GM23338 (cell line): ENCODE measurements around the gene JTB.

Experiments
- CREB1 ChIP-seq: fragments of 250-450 bp; sonication (Bioruptor Pico); IDR thresholded peaks from 2 replicates; pipeline ENCODE4 v1.5.0; 2020; ENCODE audit warnings: low read depth, mild to moderate bottlenecking, moderate library complexity
- EZH2 ChIP-seq: fragments of 200-600 bp; sonication (generic); IDR thresholded peaks from one replicate; pipeline ENCODE4 v1.8.0; 2017; ENCODE audit warnings: antibody characterized with exemption, mild to moderate bottlenecking, low read depth; ENCODE audit not compliant: unreplicated experiment
- EZH2phosphoT487 ChIP-seq: fragments of 200-600 bp; sonication (generic); IDR thresholded peaks from one replicate; pipeline ENCODE4 v1.8.1; 2018; ENCODE audit warnings: antibody characterized with exemption; ENCODE audit not compliant: unreplicated experiment
- JUNB ChIP-seq: IDR thresholded peaks from one replicate; pipeline ENCODE4 v1.6.1; 2016; ENCODE audit warnings: antibody characterized with exemption; ENCODE audit not compliant: unreplicated experiment
- POLR2AphosphoS5 ChIP-seq: IDR thresholded peaks from 2 replicates; pipeline ENCODE4 v1.6.1; 2016; ENCODE audit warnings: antibody characterized with exemption, low read depth
- TF ChIP-seq, protein P1 (sequence below), 2 experiments: fragments of 200-600 bp in 1 of 2; sonication (generic) in 1 of 2; conservative IDR thresholded peaks; 2 replicates each; pipeline versions ENCODE4 v1.5.1 to v1.6.1; 2016 to 2017; ENCODE audit warnings: antibody characterized with exemption in 2 of 2, low read depth in 2 of 2, mild to moderate bottlenecking in 2 of 2, moderate library complexity in 1 of 2
- TF ChIP-seq, protein P2 (sequence below): fragments of 250-450 bp; sonication (Bioruptor Pico); IDR thresholded peaks from 2 replicates; pipeline ENCODE4 v1.5.0; 2020; ENCODE audit warnings: mild to moderate bottlenecking, moderate library complexity
- TF ChIP-seq, protein P3 (sequence below): IDR thresholded peaks from one replicate; pipeline ENCODE4 v1.6.1; 2018; ENCODE audit warnings: antibody characterized with exemption; ENCODE audit not compliant: unreplicated experiment
- TF ChIP-seq, protein P4 (sequence below): IDR thresholded peaks from 2 replicates; pipeline ENCODE4 v1.6.1; 2016; ENCODE audit warnings: antibody characterized with exemption

DNA sequence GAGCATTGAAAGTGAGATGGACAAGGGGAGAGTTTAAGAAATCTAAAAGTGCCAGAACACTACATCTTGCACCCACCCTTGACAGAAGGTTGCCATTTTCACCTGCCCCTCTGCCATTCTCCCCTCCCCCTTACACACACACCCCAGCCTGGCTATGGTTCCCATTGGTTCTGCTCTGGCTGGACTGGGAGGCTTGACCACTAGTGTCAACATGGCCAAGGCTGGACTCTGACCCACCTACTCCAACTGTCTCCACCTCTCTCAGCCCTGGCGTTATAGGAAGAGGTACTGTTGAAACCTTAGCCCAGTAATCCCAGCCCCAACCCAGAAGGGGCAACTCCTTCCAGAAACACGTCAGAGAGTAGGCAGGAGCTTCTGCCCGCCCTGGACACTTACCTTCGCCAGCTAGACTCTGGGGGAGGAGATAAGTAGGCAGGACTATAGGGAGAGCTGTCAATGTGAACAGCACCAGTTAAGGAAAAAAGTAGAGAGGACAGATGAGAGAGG, 23.6 kb downstream of the JTB start:
- TF ChIP-seq POLR2AphosphoS5, result no peak
- TF ChIP-seq, protein P1, sequence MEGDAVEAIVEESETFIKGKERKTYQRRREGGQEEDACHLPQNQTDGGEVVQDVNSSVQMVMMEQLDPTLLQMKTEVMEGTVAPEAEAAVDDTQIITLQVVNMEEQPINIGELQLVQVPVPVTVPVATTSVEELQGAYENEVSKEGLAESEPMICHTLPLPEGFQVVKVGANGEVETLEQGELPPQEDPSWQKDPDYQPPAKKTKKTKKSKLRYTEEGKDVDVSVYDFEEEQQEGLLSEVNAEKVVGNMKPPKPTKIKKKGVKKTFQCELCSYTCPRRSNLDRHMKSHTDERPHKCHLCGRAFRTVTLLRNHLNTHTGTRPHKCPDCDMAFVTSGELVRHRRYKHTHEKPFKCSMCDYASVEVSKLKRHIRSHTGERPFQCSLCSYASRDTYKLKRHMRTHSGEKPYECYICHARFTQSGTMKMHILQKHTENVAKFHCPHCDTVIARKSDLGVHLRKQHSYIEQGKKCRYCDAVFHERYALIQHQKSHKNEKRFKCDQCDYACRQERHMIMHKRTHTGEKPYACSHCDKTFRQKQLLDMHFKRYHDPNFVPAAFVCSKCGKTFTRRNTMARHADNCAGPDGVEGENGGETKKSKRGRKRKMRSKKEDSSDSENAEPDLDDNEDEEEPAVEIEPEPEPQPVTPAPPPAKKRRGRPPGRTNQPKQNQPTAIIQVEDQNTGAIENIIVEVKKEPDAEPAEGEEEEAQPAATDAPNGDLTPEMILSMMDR (conservative IDR thresholded peaks at IDR 0.05; ENCODE audit: low read depth in 2 of 2), result no peak
- TF ChIP-seq CREB1, result no peak
- TF ChIP-seq, protein P2, sequence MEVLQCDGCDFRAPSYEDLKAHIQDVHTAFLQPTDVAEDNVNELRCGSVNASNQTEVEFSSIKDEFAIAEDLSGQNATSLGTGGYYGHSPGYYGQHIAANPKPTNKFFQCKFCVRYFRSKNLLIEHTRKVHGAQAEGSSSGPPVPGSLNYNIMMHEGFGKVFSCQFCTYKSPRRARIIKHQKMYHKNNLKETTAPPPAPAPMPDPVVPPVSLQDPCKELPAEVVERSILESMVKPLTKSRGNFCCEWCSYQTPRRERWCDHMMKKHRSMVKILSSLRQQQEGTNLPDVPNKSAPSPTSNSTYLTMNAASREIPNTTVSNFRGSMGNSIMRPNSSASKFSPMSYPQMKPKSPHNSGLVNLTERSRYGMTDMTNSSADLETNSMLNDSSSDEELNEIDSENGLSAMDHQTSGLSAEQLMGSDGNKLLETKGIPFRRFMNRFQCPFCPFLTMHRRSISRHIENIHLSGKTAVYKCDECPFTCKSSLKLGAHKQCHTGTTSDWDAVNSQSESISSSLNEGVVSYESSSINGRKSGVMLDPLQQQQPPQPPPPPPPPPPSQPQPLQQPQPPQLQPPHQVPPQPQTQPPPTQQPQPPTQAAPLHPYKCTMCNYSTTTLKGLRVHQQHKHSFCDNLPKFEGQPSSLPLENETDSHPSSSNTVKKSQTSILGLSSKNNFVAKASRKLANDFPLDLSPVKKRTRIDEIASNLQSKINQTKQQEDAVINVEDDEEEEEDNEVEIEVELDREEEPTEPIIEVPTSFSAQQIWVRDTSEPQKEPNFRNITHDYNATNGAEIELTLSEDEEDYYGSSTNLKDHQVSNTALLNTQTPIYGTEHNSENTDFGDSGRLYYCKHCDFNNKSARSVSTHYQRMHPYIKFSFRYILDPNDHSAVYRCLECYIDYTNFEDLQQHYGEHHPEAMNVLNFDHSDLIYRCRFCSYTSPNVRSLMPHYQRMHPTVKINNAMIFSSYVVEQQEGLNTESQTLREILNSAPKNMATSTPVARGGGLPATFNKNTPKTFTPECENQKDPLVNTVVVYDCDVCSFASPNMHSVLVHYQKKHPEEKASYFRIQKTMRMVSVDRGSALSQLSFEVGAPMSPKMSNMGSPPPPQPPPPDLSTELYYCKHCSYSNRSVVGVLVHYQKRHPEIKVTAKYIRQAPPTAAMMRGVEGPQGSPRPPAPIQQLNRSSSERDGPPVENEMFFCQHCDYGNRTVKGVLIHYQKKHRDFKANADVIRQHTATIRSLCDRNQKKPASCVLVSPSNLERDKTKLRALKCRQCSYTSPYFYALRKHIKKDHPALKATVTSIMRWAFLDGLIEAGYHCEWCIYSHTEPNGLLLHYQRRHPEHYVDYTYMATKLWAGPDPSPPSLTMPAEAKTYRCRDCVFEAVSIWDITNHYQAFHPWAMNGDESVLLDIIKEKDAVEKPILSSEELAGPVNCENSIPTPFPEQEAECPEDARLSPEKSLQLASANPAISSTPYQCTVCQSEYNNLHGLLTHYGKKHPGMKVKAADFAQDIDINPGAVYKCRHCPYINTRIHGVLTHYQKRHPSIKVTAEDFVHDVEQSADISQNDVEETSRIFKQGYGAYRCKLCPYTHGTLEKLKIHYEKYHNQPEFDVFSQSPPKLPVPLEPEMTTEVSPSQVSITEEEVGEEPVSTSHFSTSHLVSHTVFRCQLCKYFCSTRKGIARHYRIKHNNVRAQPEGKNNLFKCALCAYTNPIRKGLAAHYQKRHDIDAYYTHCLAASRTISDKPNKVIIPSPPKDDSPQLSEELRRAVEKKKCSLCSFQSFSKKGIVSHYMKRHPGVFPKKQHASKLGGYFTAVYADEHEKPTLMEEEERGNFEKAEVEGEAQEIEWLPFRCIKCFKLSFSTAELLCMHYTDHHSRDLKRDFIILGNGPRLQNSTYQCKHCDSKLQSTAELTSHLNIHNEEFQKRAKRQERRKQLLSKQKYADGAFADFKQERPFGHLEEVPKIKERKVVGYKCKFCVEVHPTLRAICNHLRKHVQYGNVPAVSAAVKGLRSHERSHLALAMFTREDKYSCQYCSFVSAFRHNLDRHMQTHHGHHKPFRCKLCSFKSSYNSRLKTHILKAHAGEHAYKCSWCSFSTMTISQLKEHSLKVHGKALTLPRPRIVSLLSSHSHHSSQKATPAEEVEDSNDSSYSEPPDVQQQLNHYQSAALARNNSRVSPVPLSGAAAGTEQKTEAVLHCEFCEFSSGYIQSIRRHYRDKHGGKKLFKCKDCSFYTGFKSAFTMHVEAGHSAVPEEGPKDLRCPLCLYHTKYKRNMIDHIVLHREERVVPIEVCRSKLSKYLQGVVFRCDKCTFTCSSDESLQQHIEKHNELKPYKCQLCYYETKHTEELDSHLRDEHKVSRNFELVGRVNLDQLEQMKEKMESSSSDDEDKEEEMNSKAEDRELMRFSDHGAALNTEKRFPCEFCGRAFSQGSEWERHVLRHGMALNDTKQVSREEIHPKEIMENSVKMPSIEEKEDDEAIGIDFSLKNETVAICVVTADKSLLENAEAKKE (CRISPR knock-in tag), result no peak
- no peak for TF ChIP-seq EZH2
- TF ChIP-seq, protein P3, sequence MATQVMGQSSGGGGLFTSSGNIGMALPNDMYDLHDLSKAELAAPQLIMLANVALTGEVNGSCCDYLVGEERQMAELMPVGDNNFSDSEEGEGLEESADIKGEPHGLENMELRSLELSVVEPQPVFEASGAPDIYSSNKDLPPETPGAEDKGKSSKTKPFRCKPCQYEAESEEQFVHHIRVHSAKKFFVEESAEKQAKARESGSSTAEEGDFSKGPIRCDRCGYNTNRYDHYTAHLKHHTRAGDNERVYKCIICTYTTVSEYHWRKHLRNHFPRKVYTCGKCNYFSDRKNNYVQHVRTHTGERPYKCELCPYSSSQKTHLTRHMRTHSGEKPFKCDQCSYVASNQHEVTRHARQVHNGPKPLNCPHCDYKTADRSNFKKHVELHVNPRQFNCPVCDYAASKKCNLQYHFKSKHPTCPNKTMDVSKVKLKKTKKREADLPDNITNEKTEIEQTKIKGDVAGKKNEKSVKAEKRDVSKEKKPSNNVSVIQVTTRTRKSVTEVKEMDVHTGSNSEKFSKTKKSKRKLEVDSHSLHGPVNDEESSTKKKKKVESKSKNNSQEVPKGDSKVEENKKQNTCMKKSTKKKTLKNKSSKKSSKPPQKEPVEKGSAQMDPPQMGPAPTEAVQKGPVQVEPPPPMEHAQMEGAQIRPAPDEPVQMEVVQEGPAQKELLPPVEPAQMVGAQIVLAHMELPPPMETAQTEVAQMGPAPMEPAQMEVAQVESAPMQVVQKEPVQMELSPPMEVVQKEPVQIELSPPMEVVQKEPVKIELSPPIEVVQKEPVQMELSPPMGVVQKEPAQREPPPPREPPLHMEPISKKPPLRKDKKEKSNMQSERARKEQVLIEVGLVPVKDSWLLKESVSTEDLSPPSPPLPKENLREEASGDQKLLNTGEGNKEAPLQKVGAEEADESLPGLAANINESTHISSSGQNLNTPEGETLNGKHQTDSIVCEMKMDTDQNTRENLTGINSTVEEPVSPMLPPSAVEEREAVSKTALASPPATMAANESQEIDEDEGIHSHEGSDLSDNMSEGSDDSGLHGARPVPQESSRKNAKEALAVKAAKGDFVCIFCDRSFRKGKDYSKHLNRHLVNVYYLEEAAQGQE, result no peak
- TF ChIP-seq EZH2phosphoT487, result no peak
- TF ChIP-seq JUNB, result no peak
- TF ChIP-seq, protein P4, sequence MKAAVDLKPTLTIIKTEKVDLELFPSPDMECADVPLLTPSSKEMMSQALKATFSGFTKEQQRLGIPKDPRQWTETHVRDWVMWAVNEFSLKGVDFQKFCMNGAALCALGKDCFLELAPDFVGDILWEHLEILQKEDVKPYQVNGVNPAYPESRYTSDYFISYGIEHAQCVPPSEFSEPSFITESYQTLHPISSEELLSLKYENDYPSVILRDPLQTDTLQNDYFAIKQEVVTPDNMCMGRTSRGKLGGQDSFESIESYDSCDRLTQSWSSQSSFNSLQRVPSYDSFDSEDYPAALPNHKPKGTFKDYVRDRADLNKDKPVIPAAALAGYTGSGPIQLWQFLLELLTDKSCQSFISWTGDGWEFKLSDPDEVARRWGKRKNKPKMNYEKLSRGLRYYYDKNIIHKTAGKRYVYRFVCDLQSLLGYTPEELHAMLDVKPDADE, result no peak
